Stomach (tissue), 4 donors: ENCODE results near the gene OR5K1.

Source experiments
- EP300 ChIP-seq: sonication (generic); formaldehyde crosslinking; IDR thresholded peaks from one replicate; pipeline ENCODE4 v1.6.1; 2017; ENCODE audit warnings: antibody characterized with exemption
- POLR2A ChIP-seq, 4 donors: fragments of 450-650 bp; IDR thresholded peaks; one replicate each; pipeline ENCODE4 v1.6.1; 2016; ENCODE audit warnings: antibody characterized with exemption in 4 of 4, control low read depth in 2 of 4, mild to moderate bottlenecking in 1 of 4, moderate library complexity in 1 of 4
- TF ChIP-seq, protein P1 (sequence below), 7 experiments: fragments of 450-650 bp in 4 of 7; fragments of 200-600 bp in 3 of 7; sonication (generic) in 3 of 7; IDR thresholded peaks; one replicate each; pipeline ENCODE4 v1.5.1; 2016 to 2019; ENCODE audit warnings: antibody characterized with exemption in 7 of 7, control low read depth in 2 of 7, mild to moderate bottlenecking in 1 of 7

DNA sequence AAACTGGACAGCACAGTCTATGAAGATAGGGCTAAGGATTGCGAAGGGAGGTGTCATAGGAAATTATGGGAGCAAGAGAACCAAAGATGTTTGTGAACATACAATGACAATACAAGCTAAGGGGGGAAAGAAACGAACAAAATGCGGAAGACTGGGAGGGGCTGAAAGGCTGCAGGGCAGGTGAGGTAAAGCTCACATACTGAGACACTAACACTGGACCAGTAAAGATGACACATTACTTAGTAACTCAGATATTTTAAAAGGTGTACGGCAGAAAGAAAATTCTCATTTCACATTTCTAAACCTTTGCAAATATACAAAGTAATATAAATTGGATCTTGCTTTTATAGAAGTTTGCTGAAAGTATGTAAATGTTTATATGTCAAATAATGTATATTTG lies 49.6 kb downstream of the OR5K1 start:
- TF ChIP-seq, protein P1, sequence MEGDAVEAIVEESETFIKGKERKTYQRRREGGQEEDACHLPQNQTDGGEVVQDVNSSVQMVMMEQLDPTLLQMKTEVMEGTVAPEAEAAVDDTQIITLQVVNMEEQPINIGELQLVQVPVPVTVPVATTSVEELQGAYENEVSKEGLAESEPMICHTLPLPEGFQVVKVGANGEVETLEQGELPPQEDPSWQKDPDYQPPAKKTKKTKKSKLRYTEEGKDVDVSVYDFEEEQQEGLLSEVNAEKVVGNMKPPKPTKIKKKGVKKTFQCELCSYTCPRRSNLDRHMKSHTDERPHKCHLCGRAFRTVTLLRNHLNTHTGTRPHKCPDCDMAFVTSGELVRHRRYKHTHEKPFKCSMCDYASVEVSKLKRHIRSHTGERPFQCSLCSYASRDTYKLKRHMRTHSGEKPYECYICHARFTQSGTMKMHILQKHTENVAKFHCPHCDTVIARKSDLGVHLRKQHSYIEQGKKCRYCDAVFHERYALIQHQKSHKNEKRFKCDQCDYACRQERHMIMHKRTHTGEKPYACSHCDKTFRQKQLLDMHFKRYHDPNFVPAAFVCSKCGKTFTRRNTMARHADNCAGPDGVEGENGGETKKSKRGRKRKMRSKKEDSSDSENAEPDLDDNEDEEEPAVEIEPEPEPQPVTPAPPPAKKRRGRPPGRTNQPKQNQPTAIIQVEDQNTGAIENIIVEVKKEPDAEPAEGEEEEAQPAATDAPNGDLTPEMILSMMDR (IDR thresholded peaks at IDR 0.05), result no peak
- TF ChIP-seq POLR2A (IDR thresholded peaks at IDR 0.05) (no peak), EP300 (no peak)
